Stimulated activated CD8-positive, alpha-beta memory T cell treated with anti-CD3 and anti-CD28 coated beads, Interleukin-12 subunit alpha, Interleukin-12 subunit beta, amount 100 ng/mL, for 4 hours (primary cell): ENCODE data around the gene BTF3L4.
A peak's percentile ranks its signal among the peaks of the same experiment; 100 is the strongest.
"Not testable (repeated sequence)": the region's sequence is repeated elsewhere in the genome, so short reads cannot be mapped to it uniquely, and the experiment has no call there.

Experiments
- DNase-seq: peaks from one replicate; pipeline ENCODE4 v3.0.0-alpha.2; 2020; ENCODE audit warnings: low read depth

The BTF3L4 gene

DNA sequence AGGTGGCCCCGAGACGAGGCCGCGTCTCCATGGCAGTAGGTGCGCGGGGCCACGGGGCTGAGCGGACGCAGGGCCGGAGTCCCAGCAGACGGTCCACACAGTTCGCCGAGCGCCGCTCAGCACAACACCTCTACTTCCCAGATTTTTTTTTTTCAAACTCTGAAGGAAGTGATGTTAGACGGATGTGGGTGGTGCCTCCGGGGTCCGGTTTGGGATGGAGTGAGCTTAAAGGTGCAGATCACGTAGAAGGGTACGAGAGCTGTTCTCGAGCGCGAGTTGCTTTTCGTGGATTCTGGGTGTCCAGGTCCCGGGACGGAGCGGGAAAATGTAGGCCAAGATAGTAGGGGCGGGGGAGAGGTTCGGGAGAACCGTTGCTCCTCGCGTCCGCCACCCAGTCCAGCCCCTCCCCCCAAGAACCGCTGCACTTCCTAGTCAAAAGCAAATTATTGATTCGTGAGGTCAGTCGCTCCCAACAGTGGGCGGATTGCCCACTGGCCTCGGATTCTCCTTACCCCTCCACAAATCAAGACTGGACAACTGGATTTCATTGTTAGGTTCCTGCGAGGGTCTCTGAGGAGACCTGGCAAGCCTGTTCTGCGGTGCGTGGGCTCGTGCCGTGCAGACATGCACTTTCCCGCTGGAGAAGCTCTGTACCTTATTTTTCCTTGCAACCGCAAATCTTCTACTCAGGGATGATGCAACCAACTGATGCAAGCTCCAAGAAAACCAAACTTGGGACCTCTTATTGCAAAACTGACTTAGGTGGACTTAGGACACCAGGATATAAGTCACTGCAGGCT is 829 bp upstream of the BTF3L4 start, which contains the start of gene TXNDC12:
Gene TXNDC12 (minus strand): TSS at position 126 of the 800 bp plus-strand sequence. CDS start 95 bp downstream, at position 31.
- peak; percentile 23 for DNase-seq

DNA sequence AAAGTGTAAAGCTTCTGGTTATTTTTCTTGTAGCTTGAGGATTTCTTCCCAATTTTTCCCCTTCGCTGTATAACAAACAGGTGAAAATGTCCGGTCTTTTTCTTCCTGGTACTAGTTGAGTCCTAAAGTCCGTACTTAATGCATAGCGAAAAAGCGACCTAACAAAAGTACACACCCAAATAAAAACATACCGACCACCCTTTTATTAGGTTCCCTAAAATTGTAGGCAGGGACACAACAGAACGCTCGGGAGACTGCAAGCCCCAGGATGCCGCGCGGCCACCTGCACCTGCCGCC is 281 bp upstream of the BTF3L4 start:
- no peak for DNase-seq

DNA sequence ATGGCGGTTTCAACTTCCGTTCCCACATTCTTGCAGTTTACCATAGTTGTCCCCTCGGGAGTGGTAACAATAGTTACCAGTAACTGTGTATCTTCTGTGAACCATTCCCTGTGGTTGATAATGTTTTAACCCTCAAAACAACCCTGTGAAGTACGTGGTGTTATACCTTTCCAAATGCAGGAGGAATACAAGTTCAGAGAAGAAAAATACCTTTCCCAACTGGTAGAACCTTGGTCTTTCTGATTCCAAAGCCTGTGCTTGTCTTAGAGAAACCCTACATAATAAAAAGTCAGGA is 789 bp downstream of the BTF3L4 start:
- no peak for DNase-seq

DNA sequence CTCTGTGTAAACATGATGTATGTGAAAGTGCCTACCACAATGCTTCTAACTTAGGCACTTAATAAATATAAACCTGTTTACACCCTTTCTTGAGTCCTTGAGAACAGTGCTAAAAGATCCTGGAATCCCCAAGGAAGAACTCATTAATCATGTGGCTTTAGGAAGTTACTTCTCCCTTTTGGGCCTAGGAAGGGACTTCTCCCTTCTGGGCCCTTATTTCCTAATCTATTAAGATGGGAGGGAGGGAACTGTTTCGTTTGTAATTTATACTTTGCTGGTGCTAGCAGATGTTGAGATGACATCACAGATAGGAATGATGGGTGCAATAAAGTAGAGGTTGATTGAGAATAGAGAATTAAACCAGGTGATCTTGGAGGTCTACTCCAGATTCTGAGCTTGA is 1.2 kb downstream of the BTF3L4 start:
- DNase-seq, result no peak

DNA sequence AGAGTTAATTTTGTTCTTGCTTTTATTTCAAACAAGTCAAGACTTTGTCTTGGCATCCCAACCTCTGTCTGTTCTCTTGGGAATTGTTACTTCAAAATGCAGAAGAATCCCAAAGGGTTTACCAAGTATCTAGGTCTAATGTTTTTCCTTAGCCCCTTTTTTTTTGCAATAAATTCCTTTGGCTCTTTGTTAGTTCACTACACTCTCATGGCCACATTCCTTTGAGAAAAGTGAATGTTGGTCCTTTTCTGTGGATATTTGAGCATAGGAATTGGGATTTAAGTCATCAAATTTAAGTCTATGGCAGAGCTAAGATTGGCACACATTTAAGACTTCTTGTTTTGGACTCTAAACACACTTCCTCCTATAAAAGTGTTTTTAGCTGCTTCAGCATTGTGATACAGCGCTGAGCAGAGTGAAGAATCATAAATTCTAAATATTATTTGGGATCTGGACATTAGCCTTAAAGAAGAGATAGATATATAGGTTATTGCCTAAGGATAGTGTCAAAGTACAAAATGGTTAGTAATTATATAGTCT is 1.9 kb downstream of the BTF3L4 start:
- no peak for DNase-seq

DNA sequence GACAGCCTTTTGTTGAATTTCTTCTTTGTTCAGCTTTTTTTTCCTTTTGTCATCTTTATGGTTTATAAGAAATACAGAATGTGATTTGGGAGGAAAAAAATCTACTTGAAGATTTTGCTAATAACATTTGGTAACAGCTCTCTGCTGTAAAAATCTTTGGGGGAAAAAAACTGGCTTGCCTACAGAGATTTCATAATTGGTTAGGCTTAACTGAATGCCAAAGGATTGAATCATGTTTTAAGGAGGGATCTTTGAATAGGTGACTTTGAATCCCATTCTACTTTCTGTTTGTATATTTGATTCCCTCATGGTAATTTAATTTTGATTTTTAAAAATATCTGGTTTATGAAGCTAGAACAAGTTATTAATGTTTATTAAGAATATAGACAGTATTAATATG is 3.2 kb downstream of the BTF3L4 start:
- no peak for DNase-seq

DNA sequence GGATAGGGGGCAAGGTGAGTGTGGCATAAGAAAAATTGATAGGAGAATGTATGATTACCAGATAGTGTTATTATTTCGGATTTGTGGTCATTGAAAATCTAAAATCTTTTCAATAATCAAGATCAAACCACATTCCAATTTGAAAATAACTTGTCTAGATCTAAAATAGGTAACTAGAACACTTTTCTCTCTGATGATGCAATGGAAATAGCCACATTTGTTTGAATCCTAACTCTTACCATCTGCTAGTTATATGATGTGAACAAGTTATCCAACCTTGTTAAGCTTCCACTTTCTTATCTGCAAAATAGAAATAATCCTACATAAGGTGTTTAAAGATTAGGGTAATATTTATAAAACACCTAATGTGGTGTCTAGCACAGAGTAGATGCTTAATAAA is 3.8 kb downstream of the BTF3L4 start:
- no peak for DNase-seq

DNA sequence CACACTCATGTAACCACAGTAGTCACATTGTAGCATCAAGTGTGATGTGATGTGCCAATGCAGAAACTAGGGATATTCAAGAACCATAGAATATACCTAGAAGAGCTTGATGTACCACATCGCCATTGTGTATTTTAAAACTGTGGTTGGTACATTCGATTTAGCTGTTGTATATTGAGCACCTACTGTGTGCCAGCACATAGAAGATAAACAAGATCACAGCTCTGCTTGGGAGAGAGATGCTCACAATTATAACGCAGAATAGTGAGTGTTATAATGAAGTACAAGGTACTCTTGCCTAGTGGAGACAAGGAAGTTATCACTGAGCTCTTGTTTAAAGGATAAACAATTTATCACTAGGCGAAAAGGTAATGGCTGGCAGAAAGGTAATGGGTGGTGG is 4.7 kb downstream of the BTF3L4 start:
- DNase-seq, result no peak

DNA sequence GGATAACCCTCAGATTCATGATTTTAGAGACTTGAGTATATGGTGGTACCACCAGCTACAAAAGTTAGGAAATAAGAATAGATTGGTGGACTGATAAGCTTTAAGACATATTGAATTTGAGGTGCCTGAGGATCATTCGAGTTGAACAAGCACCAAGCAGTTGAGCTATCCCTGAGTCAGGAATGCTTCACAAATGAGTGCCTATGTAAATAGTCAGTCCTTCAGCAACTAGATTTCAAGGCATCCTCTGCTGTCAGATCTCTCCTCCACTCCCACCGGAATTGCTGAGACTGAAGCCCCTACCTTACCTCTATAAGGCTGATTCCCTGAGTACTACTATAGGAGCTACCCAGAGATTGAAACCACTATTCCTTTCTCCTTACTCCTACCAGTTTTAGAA is 7.1 kb downstream of the BTF3L4 start:
- no peak for DNase-seq

DNA sequence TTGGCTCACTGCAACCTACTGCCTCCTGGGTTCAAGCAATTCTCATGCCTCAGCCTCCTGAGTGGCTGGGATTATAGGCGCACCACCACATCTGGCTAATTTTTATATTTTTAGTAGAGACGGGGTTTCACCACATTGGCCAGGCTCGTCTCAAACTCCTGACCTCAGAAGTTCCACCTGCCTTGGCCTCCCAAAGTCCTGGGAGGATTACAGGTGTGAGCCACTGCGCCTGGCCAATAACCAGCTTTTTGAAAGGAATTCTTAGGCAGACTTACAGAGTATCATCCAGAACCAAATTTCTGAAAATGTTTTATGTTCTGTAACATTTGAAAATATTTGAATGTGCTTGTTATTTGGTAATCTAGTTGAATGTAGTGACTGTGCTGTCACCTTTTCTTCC is 14.6 kb downstream of the BTF3L4 start:
- no peak for DNase-seq

DNA sequence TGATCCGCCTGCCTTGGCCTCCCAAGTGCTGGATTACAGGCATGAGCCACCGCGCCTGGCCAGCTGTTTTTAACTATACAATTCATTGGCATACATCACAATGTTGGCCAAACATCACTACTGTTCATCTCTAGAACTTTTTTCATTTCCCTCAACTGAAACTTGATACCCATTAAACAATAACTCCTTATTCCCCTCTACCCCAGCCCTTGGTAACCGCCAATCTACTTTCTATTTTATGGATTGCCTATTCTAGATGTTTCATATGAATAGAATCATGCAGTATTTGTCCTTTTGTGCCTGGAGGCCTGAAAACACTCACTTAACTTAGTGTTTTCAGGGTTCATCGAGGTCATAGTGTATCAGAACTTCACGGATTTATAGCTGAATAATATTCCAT is 16.2 kb downstream of the BTF3L4 start:
- DNase-seq, result no peak

DNA sequence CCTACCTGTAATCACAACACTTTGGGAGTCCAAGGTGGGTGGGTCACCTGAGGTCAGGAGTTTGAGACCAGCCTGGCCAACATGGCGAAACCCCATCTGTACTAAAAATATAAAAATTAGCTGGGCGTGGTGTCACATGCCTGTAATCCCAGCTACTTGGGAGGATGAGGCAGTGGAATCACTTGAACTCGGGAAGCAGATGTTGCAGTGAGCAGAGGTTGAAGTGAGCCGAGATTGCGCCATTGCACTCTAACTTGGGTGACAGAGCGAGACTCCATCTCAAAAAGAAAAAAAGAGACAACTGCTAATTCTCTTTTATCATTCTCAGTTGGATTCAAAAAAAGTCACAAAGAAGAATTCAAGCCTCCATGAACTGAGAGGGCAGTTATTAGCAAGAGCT is 21.2 kb downstream of the BTF3L4 start:
- DNase-seq, result not testable (repeated sequence)

DNA sequence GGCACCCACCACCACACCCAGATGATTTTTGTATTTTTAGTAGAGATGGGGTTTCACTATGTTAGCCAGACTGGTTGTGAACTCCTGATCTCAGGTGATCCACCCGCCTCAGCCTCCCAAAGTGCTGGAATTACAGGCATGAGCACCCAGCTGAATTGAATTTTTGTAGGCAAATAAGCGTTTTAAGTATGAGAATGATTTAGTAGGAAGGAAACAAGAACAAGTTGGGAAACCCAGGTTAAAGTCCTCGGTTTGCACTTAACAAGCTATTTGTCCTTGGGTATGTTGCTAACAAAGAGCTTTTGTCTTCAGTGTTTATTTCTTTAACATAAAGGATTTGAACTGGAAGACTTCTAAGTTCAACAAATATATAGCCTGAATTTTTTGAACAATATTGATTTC is 23.9 kb downstream of the BTF3L4 start:
- no peak for DNase-seq

DNA sequence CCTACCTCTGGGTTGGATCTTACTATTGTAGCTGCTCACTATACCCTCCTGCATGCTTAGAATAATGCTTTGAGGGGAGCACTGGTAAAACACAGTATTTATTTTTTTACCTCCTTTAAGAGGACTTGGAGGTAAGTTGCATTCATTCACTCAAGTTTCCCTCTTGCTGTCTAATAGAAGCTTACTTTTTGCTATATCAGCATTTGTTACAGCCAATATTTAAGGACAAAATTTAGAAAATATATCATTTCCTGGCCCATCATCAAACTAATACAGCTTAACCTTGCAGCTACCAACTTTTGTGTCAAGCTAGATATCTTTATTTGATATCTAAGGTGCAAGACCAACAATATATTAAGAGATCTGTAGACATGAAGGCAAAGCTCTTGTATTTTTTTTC is 31.8 kb downstream of the BTF3L4 start:
- not testable (repeated sequence) for DNase-seq

DNA sequence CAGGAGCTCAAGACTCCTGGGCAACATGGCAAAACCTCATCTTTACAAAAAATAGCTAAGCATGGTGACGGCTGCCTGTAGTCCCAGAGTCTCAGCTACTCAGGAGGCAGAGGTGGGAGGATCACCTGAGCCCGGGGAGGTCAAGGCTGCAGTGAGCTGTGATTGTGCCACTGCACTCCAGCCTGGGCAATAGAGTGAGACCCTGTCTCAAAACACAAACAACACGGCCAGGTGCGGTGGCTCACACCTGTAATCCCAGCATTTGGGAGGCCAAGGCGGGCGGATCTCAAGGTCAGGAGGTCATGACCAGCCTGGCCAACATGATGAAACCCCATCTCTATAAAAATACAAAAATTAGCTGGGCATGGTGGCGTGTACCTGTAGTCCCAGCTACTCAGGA is 38.2 kb downstream of the BTF3L4 start:
- not testable (repeated sequence) for DNase-seq

DNA sequence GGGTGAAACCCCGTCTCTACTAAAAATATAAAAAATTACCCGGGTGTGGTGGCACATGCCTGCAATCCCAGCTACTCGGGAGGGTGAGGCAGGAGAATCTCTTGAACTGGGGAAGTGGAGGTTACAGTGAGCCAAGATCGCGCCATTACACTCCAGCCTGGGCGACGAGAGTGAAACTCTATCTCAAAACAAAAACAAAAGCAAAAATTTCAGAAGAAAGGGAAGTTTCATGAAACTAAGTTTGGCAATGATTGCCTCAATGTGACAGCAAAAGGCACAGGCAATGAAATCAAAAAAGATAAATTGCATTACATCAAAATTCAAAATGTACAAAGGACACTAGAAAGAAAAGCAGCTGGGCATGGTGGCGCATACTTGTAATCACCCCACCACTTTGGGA is 40.1 kb downstream of the BTF3L4 start:
- no peak for DNase-seq

DNA sequence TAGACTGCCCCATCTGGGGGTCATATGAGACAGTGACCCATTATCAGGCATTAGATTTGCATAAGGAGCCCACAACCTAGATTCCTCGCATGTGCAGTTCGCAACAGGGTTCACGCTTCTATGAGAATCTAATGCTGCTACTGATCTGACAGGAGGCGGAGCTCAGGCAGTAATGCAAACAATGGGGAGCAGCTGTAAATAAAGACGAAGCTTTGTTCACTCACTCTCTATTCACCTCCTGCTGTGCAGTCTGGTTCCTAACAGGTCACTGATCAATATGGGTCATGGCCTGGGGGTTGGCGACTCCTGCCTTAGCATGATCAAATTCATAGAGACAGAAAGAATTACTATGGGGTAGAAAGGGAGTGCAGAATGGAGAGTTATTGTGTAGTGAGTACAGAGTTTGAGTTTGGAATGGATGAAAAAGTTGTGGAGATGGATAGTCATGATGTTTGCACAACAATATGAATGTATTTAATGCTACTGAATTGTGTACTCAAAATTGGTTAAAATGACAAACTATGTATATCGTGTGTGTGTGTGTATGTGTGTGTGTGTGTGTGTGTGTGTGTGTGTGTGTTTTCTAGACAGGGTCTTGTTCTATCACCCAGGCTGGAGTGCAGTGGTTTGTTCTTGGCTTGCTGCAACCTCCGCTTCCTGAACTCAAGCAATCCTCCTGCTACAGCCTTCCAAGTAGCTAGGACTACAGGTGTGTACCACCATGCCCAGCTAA is 42.2 kb downstream of the BTF3L4 start:
- no peak for DNase-seq

DNA sequence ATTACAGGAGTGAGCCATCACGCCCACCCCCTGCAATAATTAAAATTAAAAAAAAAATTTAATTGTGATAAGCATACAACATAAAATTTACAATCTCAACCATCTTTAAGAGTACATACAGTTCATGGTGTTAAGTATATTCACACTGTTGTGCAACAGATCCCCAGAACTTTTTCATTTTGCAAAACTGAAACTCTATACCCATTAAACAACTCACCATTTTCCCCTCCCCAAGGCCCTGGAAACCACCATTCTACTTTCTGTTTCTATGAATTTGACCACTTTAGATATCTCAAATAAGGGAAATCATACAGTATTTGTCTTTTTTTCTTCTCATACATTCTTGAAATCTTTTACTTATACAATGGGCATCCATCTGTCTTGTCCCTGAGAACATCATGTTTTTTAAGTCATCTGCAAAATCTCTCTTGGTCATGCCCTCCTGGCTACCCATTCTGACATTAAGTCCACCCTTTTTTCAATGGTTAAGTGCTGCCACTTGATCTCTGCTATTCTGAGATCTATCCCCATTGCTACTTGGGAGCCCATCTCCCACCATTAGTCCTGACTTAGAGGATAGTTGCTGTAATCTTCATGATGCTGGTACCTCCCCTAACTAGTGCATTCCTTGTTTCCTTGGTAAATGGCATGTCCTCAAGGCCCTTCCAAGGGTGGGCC is 46.4 kb downstream of the BTF3L4 start:
- no peak for DNase-seq

DNA sequence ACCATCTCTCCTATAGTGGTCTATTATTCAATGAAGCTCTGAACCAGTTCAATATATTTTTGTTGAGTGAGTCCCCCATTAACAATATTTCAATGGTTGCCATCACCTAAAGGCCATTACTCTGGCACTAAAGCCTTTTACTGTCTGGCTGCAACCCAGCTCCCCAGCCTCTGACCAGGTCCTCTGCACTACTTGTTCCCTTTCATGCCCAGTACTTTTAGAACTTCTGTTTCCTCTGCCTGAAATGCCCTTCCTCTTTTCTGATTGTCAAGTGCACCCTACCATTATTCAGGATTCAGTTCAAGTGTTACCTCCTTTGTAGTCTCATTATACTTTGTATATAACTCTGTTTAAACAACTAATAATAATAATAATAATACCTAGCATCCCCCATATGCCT is 55.4 kb downstream of the BTF3L4 start:
- DNase-seq, result no peak

DNA sequence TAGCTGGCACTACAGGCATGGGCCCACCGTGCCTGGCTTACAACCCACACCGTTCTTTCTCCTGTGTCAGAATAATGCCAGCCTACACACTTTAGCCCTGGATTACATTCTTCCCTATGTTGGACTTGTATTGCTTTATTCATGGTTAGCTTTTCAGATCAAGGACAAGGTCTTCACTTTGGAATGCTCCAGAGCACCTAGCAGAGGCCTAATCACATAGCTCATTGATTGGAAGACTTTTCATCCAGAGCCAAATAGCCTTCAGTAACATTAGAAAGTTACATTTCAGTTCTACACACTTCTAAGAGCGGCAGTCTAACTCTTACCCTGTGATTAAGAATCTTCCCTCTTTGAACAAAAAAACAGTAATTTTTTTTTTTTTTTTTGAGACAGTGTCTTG is 56.4 kb downstream of the BTF3L4 start:
- DNase-seq, result no peak

DNA sequence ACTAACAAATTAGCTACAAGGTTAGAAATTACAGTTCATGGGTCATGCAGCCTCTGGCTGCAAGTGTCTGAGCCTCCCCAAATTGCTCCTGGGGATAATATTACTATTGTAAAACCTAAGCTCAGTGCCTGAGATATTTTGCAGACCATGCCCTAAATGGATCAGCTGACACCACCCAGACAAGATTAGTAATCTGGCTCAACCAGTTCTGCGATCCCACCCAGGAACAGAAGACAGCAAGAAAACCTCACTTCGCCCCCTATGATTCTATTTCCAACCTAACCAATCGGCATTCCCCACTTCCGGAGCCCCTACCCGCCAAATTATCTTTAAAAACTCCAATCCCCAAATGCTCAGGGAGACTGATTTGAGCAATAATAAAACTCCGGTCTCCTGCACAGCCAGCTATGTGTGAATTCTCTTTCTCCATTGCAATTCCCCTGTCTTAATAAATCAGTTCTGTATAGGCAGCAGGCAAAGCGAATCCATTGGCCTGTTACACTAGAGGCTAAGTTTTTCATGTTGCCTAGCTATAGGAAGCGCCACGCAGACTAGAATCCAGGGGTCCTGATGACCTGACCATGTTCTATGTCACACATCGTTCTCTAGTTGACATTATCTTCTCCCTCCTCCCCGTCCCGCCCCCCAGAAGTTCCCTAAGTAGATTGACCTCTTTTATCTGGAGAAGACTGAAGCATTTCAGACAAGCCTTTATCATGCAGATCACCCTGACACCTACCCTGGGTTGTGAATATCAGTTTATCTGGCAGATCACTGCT is 63.4 kb downstream of the BTF3L4 start:
- DNase-seq, result no peak

DNA sequence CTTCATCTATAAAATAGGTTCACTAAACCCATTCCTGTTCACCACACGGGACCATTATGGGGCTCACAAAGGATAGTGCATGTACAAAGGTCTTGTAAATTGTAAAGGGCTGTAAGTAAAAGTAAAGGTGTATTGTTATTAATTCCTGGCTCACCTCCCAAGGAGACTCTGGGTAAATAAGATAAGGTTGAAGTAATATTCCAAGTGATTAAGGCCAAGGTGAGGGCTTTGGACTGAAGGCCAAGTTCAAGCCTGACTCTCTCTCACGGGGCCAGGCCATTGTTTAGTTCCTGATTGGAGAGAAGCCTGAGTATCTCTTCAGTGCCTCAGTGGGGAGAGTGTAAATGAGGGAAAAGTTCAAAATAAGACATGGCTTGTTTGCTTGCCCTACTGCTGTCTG is 66.3 kb downstream of the BTF3L4 start:
- no peak for DNase-seq
